Panc1 (cell line): ENCODE data around the gene MACROD2. TPM values are rescaled to one million over a fixed set of nuclear protein-coding genes. Genes with fewer than 3 reads are reported as not detected.

ENCODE experiments used
- ATAC-seq: fragments of 200-7000 bp; cut with Tn5 transposase; 2 replicates; pipeline ENCODE4 v1.9.1; 2020; ENCODE audit warnings: mild to moderate bottlenecking, moderate library complexity
- BruUV-seq: library from RNA; stranded (reverse); fragments of 400-500 nt; replicated peaks from 2 replicates; lab custom pipeline; 2021; lab: Mats Ljungman, UMichigan
- CTCF ChIA-PET: fragments of 300-600 bp; sonication (Branson Sonifier 250); formaldehyde crosslinking; loops from one replicate; lab custom pipeline; 2022; ENCODE audit warnings: antibody characterized with exemption; lab: Charles Lee
- POLR2A ChIA-PET: fragments of 300-600 bp; sonication (Branson Sonifier 250); formaldehyde crosslinking; loops from one replicate; lab custom pipeline; 2022; ENCODE audit warnings: antibody characterized with exemption; lab: Charles Lee
- DNase-seq: peaks from one replicate; pipeline ENCODE4 v3.0.0-alpha.2; 2010; ENCODE audit warnings: low read depth, low spot score
- H3K27ac ChIP-seq: 2 replicates; pipeline ENCODE4 v1.5.1; 2011; ENCODE audit warnings: mild to moderate bottlenecking, low read length, inconsistent platforms
- H3K27me3 ChIP-seq: fragments of 200-500 bp; sonication (Bioruptor generic); 2 replicates; pipeline ENCODE4 v1.6.0; 2014; ENCODE audit warnings: low read length, inconsistent platforms; ENCODE audit not compliant: control insufficient read depth, insufficient read depth
- H3K36me3 ChIP-seq: fragments of 200-500 bp; sonication (Bioruptor generic); 2 replicates; pipeline ENCODE4 v1.5.1; 2014; ENCODE audit warnings: inconsistent platforms, mild to moderate bottlenecking, low read length, moderate library complexity; ENCODE audit not compliant: control insufficient read depth, insufficient read depth
- H3K4me1 ChIP-seq: 2 replicates; pipeline ENCODE4 v1.5.1; 2011; ENCODE audit warnings: inconsistent platforms, mild to moderate bottlenecking, low read length, moderate library complexity; ENCODE audit not compliant: control insufficient read depth, insufficient read depth
- H3K4me3 ChIP-seq, 2 experiments: 2 replicates each; pipeline ENCODE4 v1.5.1; 2011 to 2012; ENCODE audit warnings: low read depth in 2 of 2, low read length in 2 of 2, mild to moderate bottlenecking in 2 of 2, inconsistent platforms in 1 of 2, moderate library complexity in 1 of 2
- H3K9me3 ChIP-seq: fragments of 200-500 bp; sonication (Bioruptor generic); 2 replicates; pipeline ENCODE4 v1.5.1; 2014; ENCODE audit warnings: low read depth, mild to moderate bottlenecking, inconsistent platforms, low read length, moderate library complexity; ENCODE audit not compliant: control insufficient read depth, insufficient read depth
- CTCF ChIP-seq: fragments of 450-650 bp; IDR thresholded peaks from 2 replicates; pipeline ENCODE4 v1.5.1; 2017; ENCODE audit warnings: mild to moderate bottlenecking
- POLR2AphosphoS5 ChIP-seq: IDR thresholded peaks from 2 replicates; pipeline ENCODE4 v1.6.1; 2012; ENCODE audit warnings: mild to moderate bottlenecking, low read depth, low read length, moderate library complexity
- REST ChIP-seq, 2 experiments: IDR thresholded peaks; 2 replicates each; pipeline ENCODE4 v1.6.1; 2011 to 2012; ENCODE audit warnings: low read depth in 2 of 2, control low read depth in 1 of 2, low read length in 1 of 2, mild to moderate bottlenecking in 1 of 2, moderate library complexity in 1 of 2; ENCODE audit not compliant: insufficient read depth in 1 of 2
- SIN3A ChIP-seq: IDR thresholded peaks from 2 replicates; pipeline ENCODE4 v1.6.1; 2012; ENCODE audit warnings: low read depth, mild to moderate bottlenecking, low read length, moderate library complexity, borderline replicate concordance; ENCODE audit not compliant: insufficient read depth
- TCF7L2 ChIP-seq: IDR thresholded peaks from 2 replicates; pipeline ENCODE4 v1.6.1; 2011; ENCODE audit warnings: mild to moderate bottlenecking, low read depth, low read length, inconsistent platforms
- in situ Hi-C: cut with HindIII; loops from 2 replicates; pipeline ENCODE4 v1.10.0; 2016; ENCODE audit warnings: low sequenced_read_pairs, low pct_unique_long_range_greater_than_20kb
- intact Hi-C: fragments of 100-400 bp; cut with micrococcal nuclease; formaldehyde crosslinking; loops from one replicate; pipeline ENCODE4 v1.10.0; 2022; ENCODE audit not compliant: unreplicated experiment
- total RNA-seq: library from RNA; stranded (reverse); gene quantifications from one replicate; pipeline ENCODE4 v1.2.1, GENCODE V29; 2021; ENCODE audit not compliant: unreplicated experiment

MACROD2 gene
- total RNA-seq, 1 experiment from 2014 or later = 1.2 TPM

DNA sequence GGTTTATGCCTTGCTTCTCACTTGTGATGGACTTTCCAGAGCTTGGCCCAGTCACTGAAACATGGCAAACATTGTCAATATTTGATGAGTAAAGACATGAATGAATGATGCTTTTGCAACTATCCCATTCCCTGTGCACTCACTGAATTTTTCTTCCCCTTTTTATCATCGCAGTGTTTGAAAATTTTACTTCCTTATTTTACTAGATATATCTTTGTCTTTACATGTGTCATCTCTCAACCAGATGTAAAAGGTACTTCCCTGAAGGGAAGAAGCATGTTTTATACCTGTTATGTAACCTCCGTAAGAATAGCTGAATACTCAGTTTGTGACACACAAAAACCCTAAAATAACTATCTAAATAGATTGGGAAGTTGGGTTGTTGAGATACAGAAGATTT is 886.8 kb downstream of the MACROD2 start:
- ChIA-PET POLR2A (no interaction called here), CTCF (no interaction called here)
- in situ Hi-C loops = no loop called here
- no peaks in the 10 kb centered on the region; the same call in 1 of the 2 replicates for H3K4me1 ChIP-seq
- no peak overlapping the region for H3K27ac ChIP-seq
- H3K36me3 ChIP-seq = no peaks in the 10 kb centered on the region
- H3K9me3 ChIP-seq = no peaks in the 10 kb centered on the region
- no peak overlapping the region for H3K4me3 ChIP-seq
- DNase-seq (no peak), ATAC-seq (no peak)
- no peaks in the 10 kb centered on the region for H3K27me3 ChIP-seq
- BruUV-seq = no TSS peak
- TF ChIP-seq POLR2AphosphoS5 (no peak), SIN3A (no peak), CTCF (no peak), TCF7L2 (no peak), REST (IDR thresholded peaks at IDR 0.05; ENCODE audit: insufficient read depth in 1 of 2, low read depth in 2 of 2, low read length in 1 of 2) (no peak)
- intact Hi-C loops = no loop called here

GRCh38 chr20:14882846-14883245 is 887.5 kb downstream of the MACROD2 start:
- Histone ChIP-seq H3K36me3 (no peaks in the 10 kb centered on the region), H3K4me1 (no peaks in the 10 kb centered on the region; the same call in 1 of the 2 replicates), H3K27ac (no peak overlapping the region), H3K4me3 (no peak overlapping the region), H3K9me3 (no peaks in the 10 kb centered on the region), H3K27me3 (no peaks in the 10 kb centered on the region)
- DNase-seq = no peak
- in situ Hi-C loops (no loop called here), intact Hi-C loops (no loop called here)
- BruUV-seq = no TSS peak
- CTCF ChIA-PET = no interaction called here
- no peak for ATAC-seq
- no peak for TF ChIP-seq TCF7L2
- no peak for TF ChIP-seq SIN3A
- TF ChIP-seq POLR2AphosphoS5 = no peak
- TF ChIP-seq CTCF = no peak
- TF ChIP-seq REST (IDR thresholded peaks at IDR 0.05; ENCODE audit: insufficient read depth in 1 of 2, low read depth in 2 of 2, low read length in 1 of 2) = no peak
- POLR2A ChIA-PET = no interaction called here
